Parathyroid adenoma (tissue), 2 donors: ENCODE data around the gene GPR4.

ENCODE experiments used
- H2AFZ ChIP-seq: fragments of 300-600 bp; sonication (generic); one replicate; pipeline ENCODE4 v1.7.0; 2017; ENCODE audit warnings: antibody characterized with exemption, mild to moderate bottlenecking
- H3K27ac ChIP-seq: fragments of 300-600 bp; sonication (generic); one replicate; pipeline ENCODE4 v1.7.0; 2017
- H3K27me3 ChIP-seq: fragments of 300-600 bp; sonication (generic); one replicate; pipeline ENCODE4 v1.7.0; 2017; ENCODE audit warnings: low read length; ENCODE audit not compliant: control insufficient read depth, insufficient read depth
- H3K36me3 ChIP-seq: fragments of 300-600 bp; sonication (generic); one replicate; pipeline ENCODE4 v1.7.0; 2017; ENCODE audit warnings: low read length; ENCODE audit not compliant: control insufficient read depth, insufficient read depth
- H3K4me1 ChIP-seq: fragments of 300-600 bp; sonication (generic); one replicate; pipeline ENCODE4 v1.7.0; 2017; ENCODE audit warnings: control low read depth
- H3K4me2 ChIP-seq: fragments of 300-600 bp; sonication (generic); one replicate; pipeline ENCODE4 v1.7.0; 2017; ENCODE audit warnings: low read length
- H3K4me3 ChIP-seq: fragments of 300-600 bp; sonication (generic); one replicate; pipeline ENCODE4 v1.7.0; 2017; ENCODE audit warnings: low read depth, low read length
- H3K79me2 ChIP-seq: fragments of 300-600 bp; sonication (generic); one replicate; pipeline ENCODE4 v1.7.0; 2017; ENCODE audit warnings: control low read depth
- H3K9ac ChIP-seq: fragments of 300-600 bp; sonication (generic); one replicate; pipeline ENCODE4 v1.7.0; 2017; ENCODE audit warnings: mild to moderate bottlenecking
- H3K9me3 ChIP-seq: fragments of 300-600 bp; sonication (generic); one replicate; pipeline ENCODE4 v1.7.0; 2017; ENCODE audit warnings: low read length; ENCODE audit not compliant: control insufficient read depth
- CTCF ChIP-seq: fragments of 300-600 bp; sonication (generic); IDR thresholded peaks from one replicate; pipeline ENCODE4 v1.7.0; 2017; ENCODE audit warnings: antibody characterized with exemption, mild to moderate bottlenecking
- donor health status: primary hyperparathyroidism.

Gene GPR4

GRCh38 chr19:45623984-45624383 lies 22.0 kb upstream of the GPR4 start:
- TF ChIP-seq CTCF, result no peak
- H3K36me3 ChIP-seq, result no peaks in the 10 kb centered on the region
- no peak overlapping the region for H3K27ac ChIP-seq

GRCh38 chr19:45621976-45622503 lies 20.0 kb upstream of the GPR4 start:
- TF ChIP-seq CTCF, result no peak

More at GRCh38 chr19:45623984-45624383, 22.0 kb upstream of the GPR4 start:
- H3K4me1 ChIP-seq, result no peaks in the 10 kb centered on the region
- no peak overlapping the region for H3K9ac ChIP-seq
- no peaks in the 10 kb centered on the region for H3K27me3 ChIP-seq
- no peak overlapping the region for H2AFZ ChIP-seq
- no peak overlapping the region for H3K4me3 ChIP-seq
- no peaks in the 10 kb centered on the region for H3K9me3 ChIP-seq
- no peak overlapping the region for H3K4me2 ChIP-seq
- no peaks in the 10 kb centered on the region for H3K79me2 ChIP-seq

GRCh38 chr19:45621389-45621788 lies 19.4 kb upstream of the GPR4 start:
- H3K9ac ChIP-seq, result no peak overlapping the region
- H3K4me1 ChIP-seq, result no peaks in the 10 kb centered on the region
- H3K27me3 ChIP-seq, result no peaks in the 10 kb centered on the region
- H3K9me3 ChIP-seq, result no peaks in the 10 kb centered on the region
- no peak overlapping the region for H2AFZ ChIP-seq
- no peaks in the 10 kb centered on the region for H3K79me2 ChIP-seq
- H3K4me2 ChIP-seq, result no peak overlapping the region
- H3K27ac ChIP-seq, result no peak overlapping the region
- no peaks in the 10 kb centered on the region for H3K36me3 ChIP-seq
- no peak for TF ChIP-seq CTCF
- H3K4me3 ChIP-seq, result no peak overlapping the region

More at GRCh38 chr19:45621976-45622503, 20.0 kb upstream of the GPR4 start:
- Histone ChIP-seq H3K4me1 (no peaks in the 10 kb centered on the region), H3K4me2 (no peak overlapping the region), H3K27me3 (no peaks in the 10 kb centered on the region), H2AFZ (no peak overlapping the region), H3K9ac (no peak overlapping the region), H3K4me3 (no peak overlapping the region), H3K27ac (no peak overlapping the region), H3K79me2 (no peaks in the 10 kb centered on the region), H3K9me3 (no peaks in the 10 kb centered on the region), H3K36me3 (no peaks in the 10 kb centered on the region)

GRCh38 chr19:45616704-45617017 lies 14.6 kb upstream of the GPR4 start:
- TF ChIP-seq CTCF, result no peak
- Histone ChIP-seq H3K9me3 (no peaks in the 10 kb centered on the region), H3K27me3 (no peaks in the 10 kb centered on the region), H3K4me1 (no peaks in the 10 kb centered on the region), H3K27ac (no peak overlapping the region), H2AFZ (no peak overlapping the region), H3K4me3 (no peak overlapping the region), H3K4me2 (no peak overlapping the region), H3K9ac (no peak overlapping the region), H3K36me3 (no peaks in the 10 kb centered on the region), H3K79me2 (no peaks in the 10 kb centered on the region)
